Astrocyte of the spinal cord (primary cell): Measurements from ENCODE around the gene ATP7A.
"Not testable (repeated sequence)": the region's sequence is repeated elsewhere in the genome, so short reads cannot be mapped to it uniquely, and the experiment has no call there.

ENCODE experiments used
- DNase-seq: peaks from one replicate; pipeline ENCODE4 v3.0.0; 2011; ENCODE audit warnings: low read depth, low spot score
- H3K4me3 ChIP-seq: 2 replicates; pipeline ENCODE4 v1.5.1; 2011; ENCODE audit warnings: low read depth, mild to moderate bottlenecking, low read length, moderate library complexity
- in situ Hi-C: cut with HindIII; loops from 2 replicates; pipeline ENCODE4 v1.10.0; 2017; ENCODE audit warnings: low sequenced_read_pairs
- TF ChIP-seq, protein P1 (sequence below): IDR thresholded peaks from 2 replicates; pipeline ENCODE4 v1.5.1; 2012; ENCODE audit warnings: low read depth, mild to moderate bottlenecking, low read length, inconsistent platforms

The ATP7A gene

GRCh38 chrX:77910108-77910840 lies at the start of gene ATP7A:
Gene ATP7A (plus strand): TSS chrX:77910693. CDS start chrX:77971642, 60,949 bp downstream.
- TF ChIP-seq, protein P1, sequence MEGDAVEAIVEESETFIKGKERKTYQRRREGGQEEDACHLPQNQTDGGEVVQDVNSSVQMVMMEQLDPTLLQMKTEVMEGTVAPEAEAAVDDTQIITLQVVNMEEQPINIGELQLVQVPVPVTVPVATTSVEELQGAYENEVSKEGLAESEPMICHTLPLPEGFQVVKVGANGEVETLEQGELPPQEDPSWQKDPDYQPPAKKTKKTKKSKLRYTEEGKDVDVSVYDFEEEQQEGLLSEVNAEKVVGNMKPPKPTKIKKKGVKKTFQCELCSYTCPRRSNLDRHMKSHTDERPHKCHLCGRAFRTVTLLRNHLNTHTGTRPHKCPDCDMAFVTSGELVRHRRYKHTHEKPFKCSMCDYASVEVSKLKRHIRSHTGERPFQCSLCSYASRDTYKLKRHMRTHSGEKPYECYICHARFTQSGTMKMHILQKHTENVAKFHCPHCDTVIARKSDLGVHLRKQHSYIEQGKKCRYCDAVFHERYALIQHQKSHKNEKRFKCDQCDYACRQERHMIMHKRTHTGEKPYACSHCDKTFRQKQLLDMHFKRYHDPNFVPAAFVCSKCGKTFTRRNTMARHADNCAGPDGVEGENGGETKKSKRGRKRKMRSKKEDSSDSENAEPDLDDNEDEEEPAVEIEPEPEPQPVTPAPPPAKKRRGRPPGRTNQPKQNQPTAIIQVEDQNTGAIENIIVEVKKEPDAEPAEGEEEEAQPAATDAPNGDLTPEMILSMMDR = peak; percentile 51
- peak within 1 kb of the TSS; percentile 62 for H3K4me3 ChIP-seq
- in situ Hi-C loops = no loop called here
- DNase-seq = peak; percentile 90

GRCh38 chrX:77875372-77875771 lies 35.1 kb upstream of the ATP7A start:
- TF ChIP-seq, protein P1 = no peak
- DNase-seq = no peak
- no peak overlapping the region for H3K4me3 ChIP-seq
- in situ Hi-C loops = no loop called here

DNA sequence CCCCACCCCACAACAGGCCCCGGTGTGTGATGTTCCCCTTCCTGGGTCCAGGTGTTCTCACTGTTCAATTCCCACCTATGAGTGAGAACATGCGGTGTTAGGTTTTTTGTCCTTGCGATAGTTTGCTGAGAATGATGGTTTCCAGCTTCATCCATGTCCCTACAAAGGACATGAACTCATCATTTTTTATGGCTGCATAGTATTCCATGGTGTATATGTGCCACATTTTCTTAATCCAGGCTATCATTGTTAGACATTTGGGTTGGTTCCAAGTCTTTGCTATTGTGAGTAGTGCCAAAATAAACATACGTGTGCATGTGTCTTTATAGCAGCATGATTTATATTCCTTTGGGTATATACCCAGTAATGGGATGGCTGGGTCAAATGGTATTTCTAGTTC lies 29.1 kb upstream of the ATP7A start:
- DNase-seq, in situ Hi-C loops, H3K4me3 ChIP-seq: not testable (repeated sequence)

DNA sequence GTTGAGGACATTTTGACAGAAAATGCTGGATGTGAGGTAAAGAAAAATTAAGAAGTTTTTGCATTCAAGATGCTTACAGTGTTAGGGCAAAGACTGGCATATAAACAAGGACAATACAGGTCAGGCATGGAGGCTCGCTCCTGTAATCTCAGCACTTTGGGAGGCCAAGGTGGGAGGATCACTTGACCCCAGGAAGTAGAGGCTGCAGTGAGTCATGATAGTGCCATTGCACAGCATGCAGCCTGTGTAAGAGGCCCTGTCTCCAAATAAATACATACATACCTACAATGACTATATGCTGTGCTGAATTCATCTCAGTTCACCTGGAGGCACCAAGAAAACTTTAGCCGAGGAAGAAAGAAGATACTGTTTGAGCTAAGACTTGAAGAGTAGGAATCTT lies 17.6 kb upstream of the ATP7A start:
- in situ Hi-C loops = no loop called here
- H3K4me3 ChIP-seq = no peak overlapping the region
- TF ChIP-seq, protein P1 = no peak

GRCh38 chrX:77893713-77894112 lies 16.8 kb upstream of the ATP7A start:
- no peak for DNase-seq
- in situ Hi-C loops = no loop called here
- TF ChIP-seq, protein P1 = no peak
- H3K4me3 ChIP-seq = no peak overlapping the region

More for the DNA sequence above, 17.6 kb upstream of the ATP7A start:
- no peak for DNase-seq

DNA sequence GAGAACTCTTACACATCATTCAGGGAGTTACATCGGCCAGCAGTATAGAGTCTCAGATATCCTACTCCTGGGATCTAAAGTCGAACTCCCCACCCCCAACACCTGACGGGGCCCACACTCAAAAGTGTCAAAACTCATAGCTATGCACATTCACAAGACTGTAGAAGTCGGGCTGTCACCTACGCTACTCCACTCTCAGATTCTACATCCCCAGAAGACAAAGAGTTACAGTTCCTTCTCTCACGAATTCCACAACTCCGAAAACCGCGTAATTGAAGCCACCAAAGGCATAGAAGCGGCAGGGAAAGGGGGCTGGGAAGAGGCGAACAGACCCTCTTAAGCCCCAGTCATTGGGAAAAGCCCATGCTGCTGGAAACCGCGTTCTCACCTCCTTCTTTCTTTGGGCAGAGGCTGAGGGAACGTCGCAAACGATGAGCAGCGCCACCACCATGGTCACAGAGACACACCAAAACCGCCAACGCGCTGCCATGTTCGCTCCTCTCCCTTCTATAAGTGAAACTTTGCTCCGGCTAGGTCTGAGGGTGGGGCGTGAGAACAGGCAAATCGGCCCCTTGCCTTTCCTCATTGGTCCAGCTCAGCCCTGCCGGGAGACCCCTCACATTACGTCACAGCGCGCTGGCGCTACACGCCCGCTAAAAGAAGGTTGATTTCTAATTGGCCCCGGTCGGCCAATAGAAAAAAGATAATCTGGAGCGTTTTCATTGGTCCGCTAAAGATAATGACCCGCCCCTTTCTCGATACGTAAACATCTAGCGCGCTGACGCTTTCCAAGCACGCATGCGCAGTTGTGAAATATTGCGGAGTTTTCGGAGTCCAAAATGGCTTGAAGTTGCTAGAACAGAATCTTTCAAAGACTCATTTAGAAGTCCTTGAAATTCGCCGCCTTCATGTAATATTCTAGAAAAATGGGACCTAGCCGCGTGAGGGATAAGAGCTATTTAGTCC lies 15.3 kb upstream of the ATP7A start, which contains the start of gene MAGT1:
Gene MAGT1, minus strand, starts transcription at position 515 of the 966 bp plus-strand sequence. Its CDS starts 25 bp downstream, at position 490.
- DNase-seq = peak; percentile 98
- in situ Hi-C loops = no loop called here
- H3K4me3 ChIP-seq = peak within 1 kb of the TSS; percentile 66
- TF ChIP-seq, protein P1 = no peak
